Heart left ventricle (tissue), 16 donors: ENCODE measurements around the gene GTF3C1. TPM values are rescaled to one million over a fixed set of nuclear protein-coding genes. Genes with fewer than 3 reads are reported as not detected.
A peak's percentile ranks its signal among the peaks of the same experiment; 100 is the strongest.

ENCODE experiments used
- ATAC-seq, 4 donors: fragments of 200-7000 bp; cut with Tn5 transposase; one replicate each; pipeline ENCODE4 v1.9.1; 2020 to 2022; ENCODE audit warnings: moderate library complexity in 4 of 4, mild to moderate bottlenecking in 3 of 4, moderate number of reproducible peaks in 1 of 4
- DNase-seq, 5 donors: peaks; one replicate each; pipeline ENCODE4 v3.0.0-alpha.2; 2020
- H3K27ac ChIP-seq, 12 donors: fragments of 200-600 bp; sonication (generic) in 4 of 12; one replicate each; pipeline versions ENCODE4 v1.5.0 to v1.8.0; 2016 to 2022; ENCODE audit warnings: mild to moderate bottlenecking in 2 of 12
- H3K27me3 ChIP-seq, 9 donors: fragments of 200-600 bp; sonication (generic) in 2 of 9; one replicate each; pipeline versions ENCODE4 v1.5.1 to v1.8.0; 2016 to 2022; ENCODE audit warnings: mild to moderate bottlenecking in 3 of 9
- H3K36me3 ChIP-seq, 9 donors: fragments of 200-600 bp; sonication (generic) in 2 of 9; one replicate each; pipeline versions ENCODE4 v1.5.0 to v1.8.0; 2018 to 2022; ENCODE audit warnings: mild to moderate bottlenecking in 2 of 9
- H3K4me1 ChIP-seq, 12 donors: fragments of 200-600 bp; sonication (generic) in 4 of 12; one replicate each; pipeline versions ENCODE4 v1.5.0 to v1.8.0; 2016 to 2022; ENCODE audit warnings: mild to moderate bottlenecking in 3 of 12
- H3K4me3 ChIP-seq, 12 donors: fragments of 200-600 bp; sonication (generic) in 4 of 12; one replicate each; pipeline versions ENCODE4 v1.5.0 to v1.8.0; 2017 to 2022; ENCODE audit warnings: mild to moderate bottlenecking in 9 of 12, moderate library complexity in 4 of 12
- H3K9me3 ChIP-seq, 12 donors: fragments of 200-600 bp; sonication (generic) in 4 of 12; one replicate each; pipeline versions ENCODE4 v1.5.0 to v1.8.0; 2016 to 2022; ENCODE audit warnings: mild to moderate bottlenecking in 1 of 12
- CTCF ChIP-seq, 12 donors: fragments of 200-600 bp; sonication (generic) in 4 of 12; IDR thresholded peaks; one replicate each; pipeline versions ENCODE4 v1.5.0 to v1.8.0; 2018 to 2022; ENCODE audit warnings: antibody characterized with exemption in 12 of 12, mild to moderate bottlenecking in 5 of 12
- POLR2A ChIP-seq, 2 donors: fragments of 450-650 bp; IDR thresholded peaks; one replicate each; pipeline ENCODE4 v1.6.1; 2017; ENCODE audit warnings: antibody characterized with exemption in 2 of 2, mild to moderate bottlenecking in 2 of 2, moderate library complexity in 2 of 2
- WGBS, 4 donors: extraction: QIAGEN DNeasy Blood & Tissue Kit in 2 of 4; methylation state at CpG; one replicate each; pipeline versions ENCODE4 v1.1.5 to v1.1.7; 2013 to 2018; 5-methylcytosine and 5-hydroxymethylcytosine counted together
- intact Hi-C, 10 donors: fragments of 100-400 bp; cut with DNase I; formaldehyde crosslinking; loops; one replicate each; pipeline versions ENCODE4 v1.11.1 to v1.14.2; 2022
- polyA plus RNA-seq, 2 donors: library from polyadenylated mRNA; stranded (reverse); fragments of 200-250 nt; gene quantifications; one replicate each; pipeline ENCODE4 v1.2.3, GENCODE V29; 2013
- total RNA-seq, 9 donors: library from RNA; depleted of rRNA in 2 of 9; stranded (reverse); fragments of >200 nt in 2 of 9; fragmentation: NEBNext Ultra II Directional in 3 of 9; extraction: Animal tissue kit (Norgen Biotek cat#: 25700) in 3 of 9; gene quantifications; one replicate each; pipeline versions ENCODE4 v1.1.0 to v1.2.4, GENCODE V29; 2016 to 2023
- donor health status: ischemic (EF 13 %, LVEDD 7.1; RV severe dilation, severe dysfunction).
- donor health status: healthy with polysubstance abuse.
- donor health status: DM: no; HTN: yes; CAD: no.
- donor health status: DM: no; HTN: no; CAD: no.
- donor health status: ischemic (EF 25% LVEDD 6.9; RV normal size, moderate dysfunction).
- donor health status: ischemic (EF 25% LVEDD 5.7; RV mildly dilated, moderate dysfunction).
- donor health status: healthy.
- donor health status: DM: yes; HTN: yes; CAD: no.
- donor health status: ischemic (EF 35%, LVEDD 5.7; RV mildly dilated, moderate dysfunction).
- donor health status: nonischemic (EF 11% LVEDD 7.7; RV severe dilation, severe dysfunction).
- donor health status: DM: yes; HTN: yes; CAD: no.
- donor health status: PGD.
- donor health status: ischemic (EF 29% LVEDD 5.4; RV normal size, mild dysfunction).
- donor health status: nonischemic (EF 23%, LVEDD 6.1; RV moderate dilation, normal function).

GTF3C1 gene
- total and polyA plus RNA-seq, 11 donors = 48.1 to 80.3 (median 69.5) TPM

- Histone ChIP-seq H3K4me1 (peaks cover 0 to 9% (median 5%) of the 10 kb centered on the region in 12 donors), H3K27ac (no peak overlapping the region), H3K36me3 (peaks cover 3 to 98% (median 96%) of the 10 kb centered on the region in 9 donors), H3K27me3 (no peaks in the 10 kb centered on the region), H3K4me3 (no peak overlapping the region), H3K9me3 (peaks cover 0 to 4% (median 0%) of the 10 kb centered on the region in 12 donors)
- ATAC-seq = peak in 1 of 4 donors; percentile 11
- WGBS, 4 donors = 67 to 83% (median 73%) methylated on average over 2 of the region's 2 CpGs
- TF ChIP-seq POLR2A (IDR thresholded peaks at IDR 0.05) (no peak), CTCF (IDR thresholded peaks at IDR 0.05) (no peak)
- intact Hi-C loops = no loop called here
- no peak for DNase-seq
These were observed 10.6 kb downstream of the GTF3C1 start for GRCh38 chr16:27539120-27539519.

GRCh38 chr16:27538528-27538927, 11.2 kb downstream of the GTF3C1 start:
- H3K4me3 ChIP-seq = no peak overlapping the region
- no peaks in the 10 kb centered on the region for H3K27me3 ChIP-seq
- peaks cover 3 to 98% (median 96%) of the 10 kb centered on the region in 9 donors for H3K36me3 ChIP-seq
- DNase-seq (peak in 3 of 5 donors; percentile 33 to 45 (median 34)), ATAC-seq (peak in 3 of 4 donors; percentile 53 to 83 (median 56))
- H3K4me1 ChIP-seq = peaks cover 0 to 9% (median 5%) of the 10 kb centered on the region in 12 donors
- TF ChIP-seq CTCF (IDR thresholded peaks at IDR 0.05) (no peak), POLR2A (IDR thresholded peaks at IDR 0.05) (no peak)
- 42 to 51% (median 45%) methylated on average over 5 of the region's 5 CpGs for WGBS, 4 donors
- intact Hi-C loops = no loop called here
- peaks cover 0 to 4% (median 0%) of the 10 kb centered on the region in 12 donors for H3K9me3 ChIP-seq
- peak overlapping the region in 1 of 12 donors; percentile 0 for H3K27ac ChIP-seq

- intact Hi-C loops = no loop called here
- no peak for ATAC-seq
- Histone ChIP-seq H3K4me1 (peaks cover 0 to 37% (median 14%) of the 10 kb centered on the region in 12 donors), H3K9me3 (no peaks in the 10 kb centered on the region), H3K27me3 (no peaks in the 10 kb centered on the region), H3K36me3 (peaks cover 0 to 98% (median 96%) of the 10 kb centered on the region in 9 donors), H3K27ac (no peak overlapping the region), H3K4me3 (no peak overlapping the region)
- no peak for DNase-seq
- no peak for TF ChIP-seq CTCF (IDR thresholded peaks at IDR 0.05)
- no peak for TF ChIP-seq POLR2A (IDR thresholded peaks at IDR 0.05)
- WGBS, 4 donors = 85 to 90% (median 86%) methylated on average over 4 of the region's 4 CpGs
These were observed 15.5 kb downstream of the GTF3C1 start for GRCh38 chr16:27534256-27534655.

- Histone ChIP-seq H3K4me1 (peaks cover 0 to 48% (median 10%) of the 10 kb centered on the region in 12 donors), H3K27ac (peak overlapping the region in 7 of 12 donors; percentile 2 to 89 (median 25)), H3K36me3 (peaks cover 0 to 100% (median 99%) of the 10 kb centered on the region in 9 donors), H3K9me3 (no peaks in the 10 kb centered on the region), H3K4me3 (no peak overlapping the region), H3K27me3 (no peaks in the 10 kb centered on the region)
- TF ChIP-seq POLR2A (IDR thresholded peaks at IDR 0.05) = no peak
- TF ChIP-seq CTCF (IDR thresholded peaks at IDR 0.05) = no peak
- 69 to 77% (median 72%) methylated on average over 19 of the region's 19 CpGs for WGBS, 4 donors
- DNase-seq = no peak
- intact Hi-C loops = no loop called here
- no peak for ATAC-seq
These were observed 17.6 kb downstream of the GTF3C1 start for GRCh38 chr16:27531826-27532800.
